GDM1 (cell line): ENCODE results near the gene TRMT10B.

Experiments
- DNase-seq: peaks from one replicate; lab custom pipeline; 2025; lab: John Stamatoyannopoulos, UW

The TRMT10B gene, protein sequence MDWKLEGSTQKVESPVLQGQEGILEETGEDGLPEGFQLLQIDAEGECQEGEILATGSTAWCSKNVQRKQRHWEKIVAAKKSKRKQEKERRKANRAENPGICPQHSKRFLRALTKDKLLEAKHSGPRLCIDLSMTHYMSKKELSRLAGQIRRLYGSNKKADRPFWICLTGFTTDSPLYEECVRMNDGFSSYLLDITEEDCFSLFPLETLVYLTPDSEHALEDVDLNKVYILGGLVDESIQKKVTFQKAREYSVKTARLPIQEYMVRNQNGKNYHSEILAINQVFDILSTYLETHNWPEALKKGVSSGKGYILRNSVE

DNA sequence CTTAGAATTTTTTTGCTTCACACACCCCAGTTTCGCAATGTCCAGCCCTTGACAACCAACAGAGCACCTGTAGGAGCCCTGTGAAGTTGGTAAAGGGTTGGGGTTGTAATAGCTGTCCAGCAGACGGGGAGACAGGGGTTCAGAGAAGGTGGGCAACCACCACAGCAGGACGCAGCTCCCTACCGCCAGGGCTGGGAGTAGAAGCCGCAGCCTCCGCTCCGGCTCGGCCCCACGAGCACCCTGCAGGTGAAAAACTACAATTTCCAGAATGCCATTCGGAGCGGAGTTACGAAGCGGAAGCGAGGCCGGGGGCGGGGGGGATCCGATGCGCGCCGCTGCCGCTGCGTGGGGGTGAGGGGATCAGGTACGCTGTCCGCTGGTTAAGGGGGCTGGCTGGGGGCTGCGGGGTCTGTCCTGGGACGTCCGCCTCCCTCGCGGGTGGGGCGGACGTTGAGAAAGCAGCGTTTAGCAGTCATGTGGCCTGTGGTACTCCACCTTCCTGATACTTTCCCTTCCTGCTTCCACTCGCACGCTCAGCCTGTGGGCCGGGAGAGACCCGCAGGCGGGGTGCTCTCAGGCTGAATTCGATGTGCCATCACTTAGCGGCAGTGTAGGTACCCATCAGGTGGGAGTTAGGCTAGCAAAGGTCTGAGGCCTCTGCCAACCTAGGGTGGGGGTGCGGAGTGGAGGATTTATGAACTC, at the start of gene TRMT10B:
TSS of gene TRMT10B (plus strand) at position 317 of the 702 bp plus-strand sequence. CDS start 8,127 bp downstream, outside the sequence.
- DNase-seq, result peak; percentile 54

DNA sequence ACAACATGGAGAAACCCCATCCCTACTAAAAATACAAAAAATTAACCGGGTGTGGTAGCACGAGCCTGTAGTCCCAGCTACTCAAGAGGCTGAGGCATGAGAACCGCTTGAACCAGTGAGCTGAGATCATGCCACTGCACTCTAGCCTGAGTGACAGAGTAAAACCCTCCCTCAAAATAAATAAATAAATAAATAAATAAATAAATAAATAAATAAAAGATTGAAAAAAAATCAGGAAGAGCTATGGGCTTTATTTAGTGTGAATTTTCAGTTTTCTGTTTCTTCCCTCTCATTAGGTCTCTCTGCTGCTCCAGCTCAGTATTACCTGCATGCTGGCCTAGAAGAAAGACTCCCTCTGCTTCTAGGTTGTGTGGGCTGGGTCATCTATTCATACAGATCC, 47.8 kb upstream of the TRMT10B start:
- no peak for DNase-seq

DNA sequence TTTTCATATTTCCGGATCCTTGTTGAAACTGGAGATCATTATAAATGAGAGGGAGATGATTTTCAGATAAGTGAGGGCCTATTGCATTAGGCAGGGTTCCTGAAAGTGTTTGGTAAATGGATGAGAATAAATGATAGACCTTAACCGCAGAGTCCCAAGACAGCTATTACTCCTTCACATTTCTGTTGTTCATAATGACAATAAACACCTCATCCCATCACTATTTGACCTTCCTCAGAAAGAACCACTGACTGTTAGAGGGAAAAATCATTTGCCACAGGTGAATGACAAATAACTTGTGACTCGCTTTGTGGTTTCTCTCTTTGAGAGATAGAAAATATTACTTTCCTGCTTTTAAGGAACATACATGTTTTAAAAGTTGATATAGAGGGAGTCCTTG, 47.3 kb upstream of the TRMT10B start:
- no peak for DNase-seq

DNA sequence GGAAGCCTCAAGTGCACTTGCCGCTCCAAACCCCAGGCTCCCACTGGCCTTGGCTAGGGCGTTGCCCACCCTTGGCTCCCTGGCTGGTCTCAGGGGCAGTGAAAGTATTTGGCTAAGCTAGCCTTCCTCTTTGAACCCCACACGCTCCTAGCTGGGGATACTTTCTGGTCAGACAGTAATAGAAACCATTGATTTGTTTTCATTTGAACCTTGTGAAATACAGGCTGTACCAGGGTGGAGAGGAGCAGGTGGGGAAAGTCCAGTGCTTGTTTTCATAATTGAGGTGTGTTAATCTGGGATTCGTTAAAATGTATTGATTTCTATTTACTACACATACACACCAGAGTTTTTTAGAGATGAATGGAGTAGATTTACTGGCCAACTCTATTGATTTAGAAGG, 45.9 kb upstream of the TRMT10B start:
- no peak for DNase-seq

DNA sequence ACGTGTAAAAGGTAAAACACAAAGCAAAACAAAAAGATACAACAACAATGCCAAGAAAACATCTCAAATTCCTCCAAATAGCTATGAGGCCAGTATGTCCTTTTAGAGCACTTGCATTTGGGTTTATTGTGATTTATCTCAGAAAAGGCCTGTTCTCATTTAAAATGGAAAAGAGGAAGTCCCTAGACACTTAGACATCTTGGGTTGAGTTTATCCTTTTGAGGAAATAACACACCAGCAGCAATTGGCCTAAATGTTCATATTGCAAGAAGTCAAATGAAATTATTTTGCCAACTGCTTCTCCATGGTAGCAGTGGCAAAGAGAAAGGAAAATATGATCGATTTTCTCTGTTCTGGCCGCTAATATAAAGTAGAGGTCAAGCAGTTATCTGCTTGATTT, 43.6 kb upstream of the TRMT10B start:
- no peak for DNase-seq

DNA sequence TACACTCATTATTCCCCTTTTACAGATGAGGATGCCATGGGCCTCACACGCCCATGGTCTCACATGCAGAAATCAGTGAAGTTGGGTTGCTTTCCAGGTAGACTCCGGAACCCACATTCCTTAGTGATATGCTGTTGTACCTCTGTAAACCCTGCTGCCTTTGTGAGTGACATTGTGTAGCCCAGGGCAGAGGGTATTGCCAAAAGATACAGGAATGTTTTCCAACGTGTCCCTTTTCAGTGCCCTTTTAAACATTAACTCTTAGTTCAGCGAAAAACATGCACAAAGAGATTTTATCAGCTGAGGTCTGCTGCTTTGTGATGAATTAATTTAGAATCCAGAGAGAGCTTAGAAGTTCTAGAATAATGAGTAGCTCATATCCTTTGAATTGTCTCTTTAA, 38.3 kb upstream of the TRMT10B start:
- DNase-seq, result no peak

DNA sequence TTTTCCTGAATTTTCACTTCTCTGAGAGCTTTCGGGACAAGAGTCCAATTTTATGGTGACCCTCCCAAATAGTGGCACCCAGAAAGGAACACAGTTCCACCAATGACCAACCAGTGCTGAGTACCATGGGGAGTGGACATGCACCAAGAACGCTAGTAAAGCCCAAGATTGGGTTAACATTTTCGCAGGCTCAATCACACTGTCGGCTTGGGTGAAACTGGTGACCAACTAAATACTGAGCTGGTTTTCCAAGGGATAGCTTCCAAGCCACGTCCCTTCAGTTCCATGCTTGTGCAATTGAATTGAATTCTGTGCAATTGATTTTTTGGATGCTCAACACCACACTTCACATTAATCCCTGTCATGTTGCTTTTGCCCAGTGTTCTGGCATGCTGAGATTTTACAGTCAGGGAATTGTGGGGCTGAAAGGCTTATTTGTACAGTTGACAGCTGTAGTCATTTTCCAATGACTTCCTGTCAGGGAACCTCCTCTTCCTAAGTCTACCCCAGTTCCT, 37.6 kb upstream of the TRMT10B start:
- no peak for DNase-seq

DNA sequence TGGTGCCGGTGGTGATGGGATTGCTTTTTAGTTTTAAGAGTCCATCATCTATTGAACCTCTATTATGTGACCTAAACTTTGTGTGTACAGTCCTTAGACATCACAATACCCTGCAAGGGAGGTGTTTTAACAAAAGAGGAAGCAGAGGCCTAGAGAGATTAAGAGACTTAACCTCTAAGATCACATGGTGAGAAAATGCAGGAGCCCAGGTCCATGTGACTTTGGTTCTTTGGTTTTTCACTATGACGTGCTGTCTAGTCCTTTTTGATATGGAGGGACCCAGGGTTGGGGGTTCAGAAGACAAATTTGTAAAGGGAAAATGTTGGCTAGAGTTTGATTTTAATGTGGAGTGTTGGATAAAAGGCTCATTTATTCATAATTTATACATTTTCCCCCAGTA, 34.1 kb upstream of the TRMT10B start:
- no peak for DNase-seq

DNA sequence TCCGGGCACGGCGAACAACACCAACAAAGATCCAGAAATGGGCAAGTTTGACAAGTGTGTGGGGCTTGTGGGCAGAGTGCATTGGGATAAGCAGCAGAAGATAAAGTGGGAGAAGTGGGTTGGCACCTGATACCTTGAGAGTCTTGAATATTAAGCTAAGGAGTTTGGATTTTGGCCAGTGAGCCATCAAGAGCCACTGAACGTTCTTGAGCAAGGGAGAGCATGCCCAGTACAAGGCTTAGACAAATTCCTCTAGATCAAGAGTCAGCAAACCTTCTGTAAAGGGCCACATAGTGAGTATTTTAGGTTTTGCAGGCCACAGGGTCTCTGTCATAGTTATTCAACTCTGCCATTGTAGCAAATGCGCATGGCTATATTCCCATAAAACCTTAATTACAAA, 26.6 kb upstream of the TRMT10B start:
- no peak for DNase-seq

DNA sequence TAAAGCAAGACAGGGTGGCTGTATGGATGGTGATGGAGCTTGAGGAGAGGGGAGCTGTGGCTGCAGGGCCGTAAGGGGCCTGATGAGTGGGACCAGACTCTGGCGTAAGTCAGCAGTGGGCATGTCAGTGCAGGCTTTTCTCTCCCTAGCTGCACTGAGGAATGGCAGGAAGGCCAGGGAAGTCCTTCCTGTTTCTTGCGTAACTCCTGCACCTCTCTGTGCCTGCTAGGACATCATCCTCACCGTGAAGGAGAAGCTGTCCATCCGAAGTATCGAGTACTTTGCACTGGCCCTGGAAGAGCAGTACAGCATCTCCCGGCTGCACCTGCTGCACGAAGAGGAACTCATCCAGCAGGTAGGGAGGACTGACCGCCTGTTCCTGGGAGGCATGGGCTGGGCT, 24.1 kb upstream of the TRMT10B start:
- DNase-seq, result no peak

DNA sequence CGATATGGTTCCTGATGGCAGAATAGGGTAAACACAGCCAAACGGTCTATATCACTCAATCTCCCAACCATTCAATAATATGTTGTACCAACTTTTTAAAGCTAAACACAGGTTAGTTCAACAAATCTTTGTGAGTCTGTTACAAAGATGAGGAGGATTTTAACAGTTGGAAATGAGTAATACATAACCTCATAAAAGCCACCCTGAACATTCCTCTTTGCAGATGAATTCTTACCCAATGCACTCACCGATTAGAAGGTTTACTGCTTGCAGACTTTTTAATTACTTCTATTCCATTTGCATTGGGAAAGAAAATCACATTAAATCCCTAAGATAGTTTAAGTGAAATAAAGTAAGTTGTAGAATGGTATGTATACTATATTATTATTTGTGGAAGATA, 23.3 kb upstream of the TRMT10B start:
- DNase-seq, result no peak

DNA sequence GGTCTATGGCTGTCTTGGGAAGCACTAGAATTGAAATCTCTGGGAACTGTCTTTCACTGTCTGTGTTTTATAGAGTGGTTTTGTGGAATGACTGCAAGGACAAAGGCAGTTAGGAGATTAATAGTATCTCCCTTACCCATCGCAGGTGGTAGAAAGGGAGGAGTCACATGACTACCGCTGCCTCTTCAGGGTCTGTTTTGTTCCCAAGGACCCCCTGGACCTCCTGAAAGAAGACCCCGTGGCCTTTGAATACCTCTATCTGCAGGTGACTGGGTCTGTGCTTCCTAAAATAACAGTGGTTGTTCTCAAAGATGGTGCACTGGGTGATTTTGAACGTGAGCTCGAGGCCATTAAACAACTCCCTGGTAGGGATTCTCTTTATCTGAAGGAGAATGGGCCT, 22.8 kb upstream of the TRMT10B start:
- DNase-seq, result no peak

DNA sequence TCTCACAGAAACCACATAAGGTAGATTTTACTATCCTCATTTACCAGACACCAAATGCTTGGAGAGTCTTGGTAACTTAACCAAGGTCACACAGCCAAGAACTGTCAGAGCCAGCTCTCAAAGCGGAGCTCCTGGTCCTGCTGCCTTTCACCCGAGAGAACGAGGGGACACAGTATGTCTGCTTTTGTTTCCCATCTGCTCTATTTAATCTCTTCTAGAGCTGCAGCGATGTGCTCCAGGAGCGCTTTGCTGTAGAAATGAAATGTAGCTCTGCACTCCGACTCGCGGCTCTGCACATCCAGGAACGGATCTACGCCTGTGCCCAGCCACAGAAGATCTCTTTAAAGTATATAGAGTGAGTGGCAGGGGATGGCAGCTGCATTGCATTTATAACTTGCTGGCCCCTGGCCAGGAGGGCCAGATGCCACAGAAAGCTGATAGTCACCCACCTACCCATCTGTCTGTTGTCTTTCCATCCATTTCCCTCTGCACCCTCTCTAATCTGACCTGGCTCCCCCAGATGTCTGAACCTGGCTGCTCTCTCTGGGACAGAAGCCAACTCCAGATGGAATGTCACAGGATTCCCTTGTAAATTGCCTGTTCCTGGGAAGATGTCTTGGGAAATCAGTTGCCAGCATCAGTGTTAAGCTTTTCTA, 21.4 kb upstream of the TRMT10B start:
- no peak for DNase-seq

DNA sequence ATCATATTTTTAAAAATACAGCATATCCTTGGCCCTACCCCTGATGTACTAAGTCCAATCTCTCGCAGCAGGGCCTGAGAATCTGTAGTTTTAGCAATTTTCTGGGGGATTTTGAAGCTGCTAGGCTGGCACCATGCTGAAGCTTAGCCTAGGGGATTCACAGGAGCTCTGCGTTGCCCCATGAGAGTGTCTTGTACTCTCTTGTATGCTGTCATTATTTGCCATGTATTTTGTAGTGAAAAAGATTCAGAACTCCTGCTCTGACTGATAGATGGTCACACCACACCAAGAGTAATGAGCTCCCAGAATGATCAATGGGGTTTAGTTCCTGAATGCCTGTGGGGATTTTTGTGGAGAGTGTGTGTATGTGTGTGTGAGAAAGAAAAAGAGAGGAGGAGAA, 20.7 kb upstream of the TRMT10B start:
- DNase-seq, result no peak

DNA sequence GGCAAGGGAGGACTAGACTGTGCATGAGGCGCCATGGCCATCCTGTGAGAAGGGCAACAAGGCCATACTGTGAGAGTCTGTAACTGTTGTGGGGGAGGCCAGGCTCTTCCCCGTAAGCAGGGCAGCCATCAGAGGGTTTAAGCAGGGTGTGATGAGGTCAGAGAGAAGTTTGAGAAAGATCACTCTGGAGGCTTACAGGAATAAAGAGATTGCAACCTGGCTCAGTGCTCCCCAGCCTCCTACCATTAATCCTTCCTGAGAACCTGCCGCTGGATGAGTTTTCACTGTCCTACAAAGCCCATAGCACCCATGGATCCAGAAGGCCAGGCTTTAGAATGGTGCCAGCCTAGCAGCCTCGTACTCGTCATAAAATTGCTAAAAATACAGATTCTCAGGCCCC, 14.4 kb upstream of the TRMT10B start:
- DNase-seq, result no peak

DNA sequence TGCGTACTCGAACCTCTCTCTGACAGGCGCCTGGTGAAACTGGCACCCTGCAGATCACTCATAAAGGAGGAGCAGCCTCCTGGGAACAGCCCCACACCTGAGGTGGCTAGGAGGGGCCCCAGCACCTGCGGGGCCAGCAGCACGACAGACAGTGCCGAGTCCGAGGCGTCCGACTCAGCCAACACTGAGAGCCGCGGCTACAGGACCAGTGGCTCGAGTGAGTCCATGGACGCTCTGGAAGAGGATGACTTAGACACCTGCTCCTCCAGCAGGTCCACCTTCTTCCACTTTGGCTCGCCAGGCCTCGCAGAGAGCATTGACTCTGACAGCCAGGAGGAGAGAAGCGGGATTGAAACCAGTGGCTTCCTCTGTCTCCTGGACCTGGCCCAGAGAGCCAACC, 13.5 kb upstream of the TRMT10B start:
- no peak for DNase-seq

DNA sequence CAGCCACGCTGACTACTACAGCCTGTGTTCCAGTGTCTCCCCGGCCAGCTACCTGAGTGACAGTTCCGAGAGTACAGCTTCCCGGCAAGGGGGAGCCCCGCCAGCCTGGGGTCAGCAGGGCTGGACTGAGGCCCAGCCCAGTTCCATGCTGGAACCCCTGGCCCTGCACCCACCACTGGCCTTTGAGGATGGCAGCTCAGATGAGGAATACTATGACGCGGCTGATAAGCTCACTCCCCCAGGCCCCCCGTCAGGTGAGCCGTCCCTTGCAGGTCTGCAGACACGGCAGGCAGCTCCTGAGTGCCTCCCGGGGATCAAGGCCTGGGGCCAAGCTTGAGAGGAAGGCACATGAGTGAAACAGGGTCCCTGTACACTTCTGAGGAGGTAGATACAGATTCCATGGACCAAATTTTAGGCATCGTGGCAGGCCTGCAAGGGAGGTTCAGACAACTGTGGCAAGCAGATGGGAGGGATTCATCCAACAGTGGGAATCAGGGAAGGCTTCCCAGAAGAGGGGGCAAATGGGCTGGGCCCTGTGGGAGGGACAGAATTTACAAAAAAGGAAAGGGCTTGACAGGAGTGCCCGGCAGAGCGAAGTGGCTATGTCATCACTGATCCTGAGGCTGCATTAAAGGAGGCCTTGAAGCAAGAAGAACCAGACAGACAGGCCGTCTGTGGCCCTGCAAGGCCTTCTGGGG, 12.8 kb upstream of the TRMT10B start:
- DNase-seq, result no peak

DNA sequence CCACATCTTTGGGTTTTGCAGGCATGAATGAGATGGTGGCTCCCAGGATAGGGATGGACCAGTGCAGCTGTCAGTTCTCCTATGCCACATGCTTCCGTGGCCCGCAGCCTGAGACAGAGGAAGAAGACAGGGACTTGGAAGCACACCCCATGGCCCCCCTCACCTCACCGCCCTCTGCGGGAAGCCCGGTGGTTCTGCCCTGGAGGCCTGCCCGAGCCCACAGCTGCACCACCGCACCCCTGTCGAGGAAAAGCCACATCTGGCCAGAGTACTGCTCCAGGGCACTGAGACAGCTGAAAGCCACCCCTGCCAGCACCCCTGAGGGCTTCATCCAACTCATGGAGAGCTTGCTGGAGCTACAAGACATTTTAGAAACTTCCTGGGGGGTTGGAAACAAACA, 7.6 kb upstream of the TRMT10B start:
- DNase-seq, result no peak

DNA sequence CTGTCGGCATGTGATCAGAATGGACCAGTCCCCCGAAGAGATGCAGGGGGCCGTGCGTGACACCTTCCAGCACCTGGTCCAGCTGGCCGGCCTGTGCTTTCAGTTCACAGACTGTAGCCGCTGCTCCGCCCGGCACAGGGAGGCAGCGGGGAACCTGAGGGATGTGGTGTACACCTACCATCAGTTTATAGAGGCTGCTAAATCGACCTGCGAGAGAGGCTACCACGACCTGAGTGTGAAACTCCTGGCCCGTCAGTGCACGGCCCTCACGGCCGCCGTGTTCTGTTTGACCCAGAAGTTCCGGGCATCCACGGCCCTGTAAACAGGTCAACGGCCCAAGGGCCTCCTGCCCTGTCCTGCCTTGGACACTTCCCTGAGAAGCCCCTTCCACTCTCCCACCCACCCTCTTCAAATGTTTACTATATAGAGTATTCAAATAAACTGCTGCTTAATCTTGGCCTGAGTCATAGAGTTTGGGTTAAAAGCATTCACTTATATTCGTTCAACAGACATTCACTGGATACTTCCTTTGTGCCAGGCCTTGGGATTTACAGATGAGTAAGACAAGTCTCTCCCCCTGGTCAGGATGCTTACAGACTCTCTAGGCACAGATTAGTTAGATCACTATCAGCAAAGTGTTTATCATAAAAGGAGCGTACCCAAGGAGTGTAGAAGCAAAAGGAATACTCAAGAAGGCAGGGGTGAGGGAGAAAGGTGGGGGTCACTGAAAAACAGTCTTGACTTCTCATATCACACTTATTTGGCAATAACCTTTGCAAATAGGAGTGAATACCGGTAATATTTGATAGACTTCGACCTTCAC, 6.9 kb upstream of the TRMT10B start:
- DNase-seq, result no peak

DNA sequence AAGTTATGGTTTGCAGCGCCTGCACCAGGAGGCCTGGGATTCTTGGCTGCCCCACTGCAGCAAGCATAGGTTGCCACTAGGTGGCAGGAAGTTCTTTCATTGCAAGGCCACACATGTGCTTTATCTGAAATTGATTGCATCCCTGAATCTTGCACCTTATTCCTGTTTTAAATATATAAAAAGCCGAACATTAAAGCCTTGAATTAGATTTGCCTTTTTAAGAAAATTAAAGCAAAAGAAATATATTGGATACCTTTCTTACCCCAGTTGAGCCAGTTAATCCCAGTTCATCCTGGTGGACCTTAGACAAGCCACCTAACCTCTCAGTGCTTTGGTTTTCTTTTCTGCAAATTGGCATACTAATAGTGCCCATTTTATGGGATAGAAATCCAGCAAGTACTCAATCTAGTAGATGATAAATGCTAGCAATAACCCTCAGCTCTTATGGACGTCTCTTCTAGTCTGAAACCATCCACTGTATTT, 6.3 kb upstream of the TRMT10B start:
- peak; percentile 27 for DNase-seq

DNA sequence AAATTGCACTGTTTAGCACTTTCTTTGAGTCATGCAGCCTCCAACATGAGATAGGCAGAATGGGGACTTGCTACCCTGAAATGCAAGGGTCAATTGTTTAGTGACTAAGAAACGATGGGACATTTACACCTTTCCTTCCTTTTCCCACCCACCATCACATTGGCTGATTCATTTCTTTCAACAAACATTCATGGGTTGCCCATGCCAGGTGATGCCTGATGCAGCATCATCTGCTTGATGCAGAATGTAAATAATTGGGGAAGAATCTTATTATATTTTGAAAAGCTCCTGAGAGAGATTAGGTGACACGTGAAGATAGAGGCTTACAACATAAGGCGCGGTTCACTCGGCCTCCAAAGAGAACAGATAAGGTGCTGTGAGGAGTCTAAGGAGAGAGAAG, 4.5 kb upstream of the TRMT10B start:
- DNase-seq, result no peak
